ENCODE measurements around the gene PRKRIP1.

PRKRIP1 gene

GRCh38 chr7:102410123-102410522 lies 14.0 kb downstream of the PRKRIP1 start:
- TF ChIP-seq CTCF (conservative IDR thresholded peaks at IDR 0.05; ENCODE audit: low read depth, low read length), result no peak
- no peak for DNase-seq (ENCODE audit: low read depth)
- H3K4me3 ChIP-seq (ENCODE audit: low read length), result no peak overlapping the region

GRCh38 chr7:102410918-102411317 lies 14.8 kb downstream of the PRKRIP1 start:
- DNase-seq (ENCODE audit: low read depth), result no peak
- no peak for TF ChIP-seq CTCF (conservative IDR thresholded peaks at IDR 0.05; ENCODE audit: low read depth, low read length)
- H3K4me3 ChIP-seq (ENCODE audit: low read length), result no peak overlapping the region

- no peak for DNase-seq (ENCODE audit: low read depth)
- no peak overlapping the region for H3K4me3 ChIP-seq (ENCODE audit: low read length)
- peak; percentile 45 for TF ChIP-seq CTCF (conservative IDR thresholded peaks at IDR 0.05; ENCODE audit: low read depth, low read length)
Observed at GRCh38 chr7:102412548-102412947, 16.4 kb downstream of the PRKRIP1 start.

- DNase-seq (ENCODE audit: low read depth), result no peak
- no peak overlapping the region for H3K4me3 ChIP-seq (ENCODE audit: low read length)
- no peak for TF ChIP-seq CTCF (conservative IDR thresholded peaks at IDR 0.05; ENCODE audit: low read depth, low read length)
Observed at GRCh38 chr7:102413091-102413490, 16.9 kb downstream of the PRKRIP1 start.

- no peak overlapping the region for H3K4me3 ChIP-seq (ENCODE audit: low read length)
- no peak for DNase-seq (ENCODE audit: low read depth)
- no peak for TF ChIP-seq CTCF (conservative IDR thresholded peaks at IDR 0.05; ENCODE audit: low read depth, low read length)
Observed at GRCh38 chr7:102413611-102414010, 17.4 kb downstream of the PRKRIP1 start.

- no peak overlapping the region for H3K4me3 ChIP-seq (ENCODE audit: low read length)
- no peak for DNase-seq (ENCODE audit: low read depth)
- no peak for TF ChIP-seq CTCF (conservative IDR thresholded peaks at IDR 0.05; ENCODE audit: low read depth, low read length)
Observed at GRCh38 chr7:102415685-102416225, 19.6 kb downstream of the PRKRIP1 start.

- no peak overlapping the region for H3K4me3 ChIP-seq (ENCODE audit: low read length)
- no peak for TF ChIP-seq CTCF (conservative IDR thresholded peaks at IDR 0.05; ENCODE audit: low read depth, low read length)
- no peak for DNase-seq (ENCODE audit: low read depth)
Observed at GRCh38 chr7:102416406-102416805, 20.2 kb downstream of the PRKRIP1 start.
